ENCODE data around the gene HIGD2A.

Gene HIGD2A

GRCh38 chr5:176361437-176362232 is 26.9 kb upstream of the HIGD2A start, which contains the start of gene KIAA1191:
TSS of gene KIAA1191 (minus strand) at chr5:176361764. CDS start at chr5:176359508, 2,256 bp downstream.
- H3K4me3 ChIP-seq (ENCODE audit: low read depth, low read length) = peak within 1 kb of the TSS; percentile 97
- peak; percentile 91 for DNase-seq (ENCODE audit: low read depth)
- peak; percentile 37 for TF ChIP-seq CTCF (conservative IDR thresholded peaks at IDR 0.05; ENCODE audit: low read depth, low read length)

- peak overlapping the region; percentile 97 for H3K4me3 ChIP-seq (ENCODE audit: low read depth, low read length)
- no peak for DNase-seq (ENCODE audit: low read depth)
- no peak for TF ChIP-seq CTCF (conservative IDR thresholded peaks at IDR 0.05; ENCODE audit: low read depth, low read length)
These were observed 26.4 kb upstream of the HIGD2A start for GRCh38 chr5:176362233-176362490.

- H3K4me3 ChIP-seq (ENCODE audit: low read depth, low read length) = peak overlapping the region; percentile 68
- no peak for TF ChIP-seq CTCF (conservative IDR thresholded peaks at IDR 0.05; ENCODE audit: low read depth, low read length)
- DNase-seq (ENCODE audit: low read depth) = peak; percentile 25
These were observed 23.7 kb upstream of the HIGD2A start for GRCh38 chr5:176364765-176365350.

GRCh38 chr5:176365351-176366231 is 23.0 kb upstream of the HIGD2A start, which contains the start of gene ARL10:
TSS of gene ARL10 (plus strand) at chr5:176365487. CDS start at chr5:176365564, 77 bp downstream.
- DNase-seq (ENCODE audit: low read depth) = peak; percentile 33
- H3K4me3 ChIP-seq (ENCODE audit: low read depth, low read length) = peak within 1 kb of the TSS; percentile 68
- no peak for TF ChIP-seq CTCF (conservative IDR thresholded peaks at IDR 0.05; ENCODE audit: low read depth, low read length)

- DNase-seq (ENCODE audit: low read depth) = peak; percentile 17
- peak overlapping the region; percentile 68 for H3K4me3 ChIP-seq (ENCODE audit: low read depth, low read length)
- no peak for TF ChIP-seq CTCF (conservative IDR thresholded peaks at IDR 0.05; ENCODE audit: low read depth, low read length)
These were observed 22.2 kb upstream of the HIGD2A start for GRCh38 chr5:176366232-176366894.

GRCh38 chr5:176368726-176369125 is 19.8 kb upstream of the HIGD2A start:
- TF ChIP-seq CTCF (conservative IDR thresholded peaks at IDR 0.05; ENCODE audit: low read depth, low read length) = no peak
- H3K4me3 ChIP-seq (ENCODE audit: low read depth, low read length) = no peak overlapping the region
- DNase-seq (ENCODE audit: low read depth) = no peak

Measured in choroid plexus epithelial cell (primary cell).